OCI-LY1 (cell line): ENCODE results near the gene NFKBIZ.

ENCODE experiments used
- H2AFZ ChIP-seq: fragments of 200-600 bp; sonication (generic), shearing (Covaris generic); 2 replicates; pipeline ENCODE4 v1.6.0; 2014; ENCODE audit warnings: antibody characterized with exemption, mild to moderate bottlenecking, low read length
- H3F3A ChIP-seq: fragments of 200-600 bp; sonication (generic), shearing (Covaris generic); 2 replicates; pipeline ENCODE4 v1.6.0; 2014; ENCODE audit warnings: mild to moderate bottlenecking, antibody characterized with exemption, low read length, moderate library complexity; ENCODE audit not compliant: insufficient read depth
- H3K27ac ChIP-seq: fragments of 200-600 bp; sonication (generic); 2 replicates; pipeline ENCODE4 v1.5.1; 2014; ENCODE audit warnings: low read length, mixed run types, mild to moderate bottlenecking, low read depth; ENCODE audit not compliant: poor library complexity, severe bottlenecking
- H3K27me3 ChIP-seq: fragments of 200-600 bp; sonication (generic); 2 replicates; pipeline ENCODE4 v1.6.0; 2014; ENCODE audit warnings: antibody characterized with exemption, mild to moderate bottlenecking, low read length, moderate library complexity; ENCODE audit not compliant: insufficient read depth
- H3K36me3 ChIP-seq: fragments of 200-600 bp; sonication (generic); 2 replicates; pipeline ENCODE4 v1.6.1; 2014; ENCODE audit warnings: mild to moderate bottlenecking, antibody characterized with exemption, low read length, moderate library complexity, mixed read lengths; ENCODE audit not compliant: insufficient read depth
- H3K4me1 ChIP-seq: fragments of 200-600 bp; sonication (generic); 2 replicates; pipeline ENCODE4 v1.5.1; 2014; ENCODE audit warnings: mild to moderate bottlenecking, low read length, moderate library complexity; ENCODE audit not compliant: insufficient read depth, severe bottlenecking
- H3K4me2 ChIP-seq: fragments of 200-600 bp; sonication (generic), shearing (Covaris generic); 2 replicates; pipeline ENCODE4 v1.6.1; 2014; ENCODE audit warnings: low read length
- H3K4me3 ChIP-seq: fragments of 200-600 bp; sonication (generic); 2 replicates; pipeline ENCODE4 v1.5.1; 2014; ENCODE audit warnings: low read length, low read depth, mild to moderate bottlenecking, mixed read lengths; ENCODE audit not compliant: poor library complexity, severe bottlenecking
- H3K79me2 ChIP-seq: fragments of 200-600 bp; shearing (Covaris generic); 2 replicates; pipeline ENCODE4 v1.6.1; 2016; ENCODE audit warnings: mixed run types, low read length, mixed read lengths; ENCODE audit not compliant: insufficient read depth
- H3K9ac ChIP-seq: fragments of 200-600 bp; sonication (generic), shearing (Covaris generic); 2 replicates; pipeline ENCODE4 v1.6.1; 2014; ENCODE audit warnings: mild to moderate bottlenecking, low read length, mixed read lengths
- H3K9me2 ChIP-seq: fragments of 200-600 bp; sonication (generic), shearing (Covaris generic); 2 replicates; pipeline ENCODE4 v1.6.1; 2014; ENCODE audit warnings: low read depth, mild to moderate bottlenecking, low read length, mixed read lengths
- H3K9me3 ChIP-seq: fragments of 200-600 bp; shearing (Covaris generic); 2 replicates; pipeline ENCODE4 v1.6.1; 2014; ENCODE audit warnings: low read length, mixed read lengths
- H4K20me1 ChIP-seq: fragments of 200-600 bp; sonication (generic), shearing (Covaris generic); 2 replicates; pipeline ENCODE4 v1.6.0; 2016; ENCODE audit warnings: mild to moderate bottlenecking, low read length; ENCODE audit not compliant: insufficient read depth
- CTCF ChIP-seq: fragments of 200-600 bp; sonication (generic), shearing (Covaris generic); IDR thresholded peaks from 2 replicates; pipeline ENCODE4 v1.5.1; 2017; ENCODE audit warnings: mild to moderate bottlenecking, antibody characterized with exemption, low read length, moderate library complexity, mixed read lengths
- EZH2 ChIP-seq: fragments of 200-600 bp; sonication (generic), shearing (Covaris generic); IDR thresholded peaks from 2 replicates; pipeline ENCODE4 v1.8.0; 2017; ENCODE audit warnings: borderline replicate concordance, mixed run types, mild to moderate bottlenecking, antibody characterized with exemption, low read length, moderate library complexity, mixed read lengths

The NFKBIZ gene

GRCh38 chr3:101876142-101876541, 26.8 kb downstream of the NFKBIZ start:
- no peaks in the 10 kb centered on the region for H3K9me2 ChIP-seq
- peaks cover 6% of the 10 kb centered on the region for H3K4me1 ChIP-seq
- no peaks in the 10 kb centered on the region for H3K79me2 ChIP-seq
- H3K9ac ChIP-seq = no peak overlapping the region
- no peak overlapping the region for H3K27ac ChIP-seq
- TF ChIP-seq CTCF (no peak), EZH2 (no peak)
- no peaks in the 10 kb centered on the region for H3K36me3 ChIP-seq
- H4K20me1 ChIP-seq = no peaks in the 10 kb centered on the region
- H3K4me2 ChIP-seq = no peak overlapping the region
- H2AFZ ChIP-seq = no peak overlapping the region
- no peak overlapping the region for H3K4me3 ChIP-seq
- H3K9me3 ChIP-seq = 0 out of 2 replicates have a peak, but pooled peaks cover 4% of the 10 kb centered on the region
- H3F3A ChIP-seq = no peaks in the 10 kb centered on the region
- H3K27me3 ChIP-seq = no peaks in the 10 kb centered on the region

- H3K4me3 ChIP-seq = no peak overlapping the region
- H3K27ac ChIP-seq = no peak overlapping the region
- H3K36me3 ChIP-seq = no peaks in the 10 kb centered on the region
- no peaks in the 10 kb centered on the region for H3K27me3 ChIP-seq
- no peak overlapping the region for H2AFZ ChIP-seq
- TF ChIP-seq EZH2 = no peak
- TF ChIP-seq CTCF = no peak
- H3K4me2 ChIP-seq = no peak overlapping the region
- no peak overlapping the region for H3K9ac ChIP-seq
- H3K9me2 ChIP-seq = no peaks in the 10 kb centered on the region
- H3K79me2 ChIP-seq = no peaks in the 10 kb centered on the region
- H3K4me1 ChIP-seq = peaks cover 6% of the 10 kb centered on the region
- no peaks in the 10 kb centered on the region for H4K20me1 ChIP-seq
- no peaks in the 10 kb centered on the region for H3F3A ChIP-seq
- H3K9me3 ChIP-seq = 0 out of 2 replicates have a peak, but pooled peaks cover 4% of the 10 kb centered on the region
Measured at GRCh38 chr3:101878589-101878988, 29.3 kb downstream of the NFKBIZ start.

DNA sequence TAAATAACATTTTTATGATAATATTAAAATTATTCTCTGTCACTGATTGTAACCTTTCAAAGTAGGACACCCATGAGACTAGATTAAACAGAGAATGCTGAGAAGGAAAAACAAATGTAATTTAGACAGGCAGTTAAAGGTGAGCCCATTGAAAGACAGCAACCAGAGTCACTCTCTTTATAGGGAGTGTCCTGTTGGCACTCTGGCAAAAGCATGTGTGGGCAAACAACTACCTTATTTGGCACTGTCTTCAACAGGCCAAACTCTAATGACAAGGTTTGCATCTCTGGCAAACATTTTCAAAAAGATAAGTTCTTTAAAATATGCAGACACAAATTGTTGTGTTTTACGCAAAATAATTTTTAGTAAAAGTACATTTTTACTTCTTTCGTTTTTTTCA, 29.8 kb downstream of the NFKBIZ start:
- TF ChIP-seq CTCF = no peak
- TF ChIP-seq EZH2 = no peak
- H3K9me3 ChIP-seq = 0 out of 2 replicates have a peak, but pooled peaks cover 4% of the 10 kb centered on the region
- H3K4me3 ChIP-seq = no peak overlapping the region
- peaks cover 6% of the 10 kb centered on the region for H3K4me1 ChIP-seq
- no peak overlapping the region for H2AFZ ChIP-seq
- no peaks in the 10 kb centered on the region for H3K36me3 ChIP-seq
- H4K20me1 ChIP-seq = no peaks in the 10 kb centered on the region
- H3K79me2 ChIP-seq = no peaks in the 10 kb centered on the region
- no peak overlapping the region for H3K4me2 ChIP-seq
- no peak overlapping the region for H3K9ac ChIP-seq
- H3F3A ChIP-seq = no peaks in the 10 kb centered on the region
- H3K9me2 ChIP-seq = no peaks in the 10 kb centered on the region
- no peak overlapping the region for H3K27ac ChIP-seq
- H3K27me3 ChIP-seq = no peaks in the 10 kb centered on the region
